Astrocyte (in vitro differentiated cells and primary cell): Measurements from ENCODE around the gene TDRD12.

Experiments used
- EZH2 ChIP-seq: IDR thresholded peaks from 2 replicates; pipeline ENCODE4 v1.6.1; 2012; ENCODE audit warnings: mild to moderate bottlenecking, low read length, inconsistent platforms; ENCODE audit not compliant: insufficient read depth
- TF ChIP-seq, protein P1 (sequence below): IDR thresholded peaks from 2 replicates; pipeline ENCODE4 v1.5.1; 2011; ENCODE audit warnings: low read depth, mild to moderate bottlenecking, inconsistent platforms, low read length, moderate library complexity; ENCODE audit not compliant: insufficient read depth

DNA sequence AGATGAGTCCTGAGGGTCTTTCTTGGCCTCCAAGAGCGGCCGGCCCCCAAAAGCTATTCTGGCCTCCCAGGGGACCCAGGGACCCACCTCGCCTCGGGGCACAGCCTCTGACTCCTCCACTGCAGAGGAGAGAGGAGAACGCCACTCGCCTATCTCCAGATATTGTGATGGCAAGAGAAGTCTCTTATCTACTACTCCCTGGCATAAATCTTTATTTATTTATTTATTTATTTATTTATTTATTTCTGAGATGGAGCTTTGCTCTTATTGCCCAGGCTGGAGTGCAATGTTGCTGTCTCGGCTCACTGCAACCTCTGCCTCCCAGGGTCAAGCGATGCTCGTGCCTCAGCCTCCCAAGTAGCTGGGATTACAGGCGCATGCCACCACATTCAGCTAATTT, 139.0 kb downstream of the TDRD12 start:
- TF ChIP-seq, protein P1, sequence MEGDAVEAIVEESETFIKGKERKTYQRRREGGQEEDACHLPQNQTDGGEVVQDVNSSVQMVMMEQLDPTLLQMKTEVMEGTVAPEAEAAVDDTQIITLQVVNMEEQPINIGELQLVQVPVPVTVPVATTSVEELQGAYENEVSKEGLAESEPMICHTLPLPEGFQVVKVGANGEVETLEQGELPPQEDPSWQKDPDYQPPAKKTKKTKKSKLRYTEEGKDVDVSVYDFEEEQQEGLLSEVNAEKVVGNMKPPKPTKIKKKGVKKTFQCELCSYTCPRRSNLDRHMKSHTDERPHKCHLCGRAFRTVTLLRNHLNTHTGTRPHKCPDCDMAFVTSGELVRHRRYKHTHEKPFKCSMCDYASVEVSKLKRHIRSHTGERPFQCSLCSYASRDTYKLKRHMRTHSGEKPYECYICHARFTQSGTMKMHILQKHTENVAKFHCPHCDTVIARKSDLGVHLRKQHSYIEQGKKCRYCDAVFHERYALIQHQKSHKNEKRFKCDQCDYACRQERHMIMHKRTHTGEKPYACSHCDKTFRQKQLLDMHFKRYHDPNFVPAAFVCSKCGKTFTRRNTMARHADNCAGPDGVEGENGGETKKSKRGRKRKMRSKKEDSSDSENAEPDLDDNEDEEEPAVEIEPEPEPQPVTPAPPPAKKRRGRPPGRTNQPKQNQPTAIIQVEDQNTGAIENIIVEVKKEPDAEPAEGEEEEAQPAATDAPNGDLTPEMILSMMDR: no peak
- TF ChIP-seq EZH2: no peak
